HEK293 (cell line): ENCODE results near the gene SRF.

Experiments used
- BCL11B ChIP-seq: fragments of 450-650 bp; formaldehyde crosslinking; IDR thresholded peaks from 2 replicates; pipeline ENCODE4 v1.5.1; 2016; ENCODE audit warnings: low read depth, missing biosample characterization, missing genetic modification characterization
- PRDM1 ChIP-seq: fragments of 450-650 bp; formaldehyde crosslinking; IDR thresholded peaks from 2 replicates; pipeline ENCODE4; 2016; ENCODE audit warnings: missing biosample characterization, missing genetic modification characterization
- SCRT2 ChIP-seq: fragments of 450-650 bp; formaldehyde crosslinking; IDR thresholded peaks from 2 replicates; pipeline ENCODE4 v1.5.1; 2016; ENCODE audit warnings: missing biosample characterization, missing genetic modification characterization
- ZBTB1 ChIP-seq: fragments of 450-650 bp; formaldehyde crosslinking; IDR thresholded peaks from 2 replicates; pipeline ENCODE4 v1.5.1; 2016; ENCODE audit warnings: missing biosample characterization, missing genetic modification characterization
- ZBTB48 ChIP-seq: fragments of 450-650 bp; formaldehyde crosslinking; IDR thresholded peaks from 2 replicates; pipeline ENCODE4 v1.5.1; 2016; ENCODE audit warnings: missing biosample characterization, missing genetic modification characterization
- ZFP3 ChIP-seq: fragments of 450-650 bp; formaldehyde crosslinking; IDR thresholded peaks from 2 replicates; pipeline ENCODE4 v1.5.1; 2016; ENCODE audit warnings: low read depth, missing biosample characterization, missing genetic modification characterization
- ZNF146 ChIP-seq: fragments of 450-650 bp; formaldehyde crosslinking; IDR thresholded peaks from 2 replicates; pipeline ENCODE4 v1.5.1; 2016; ENCODE audit warnings: missing biosample characterization, missing genetic modification characterization
- ZNF175 ChIP-seq: fragments of 450-650 bp; formaldehyde crosslinking; IDR thresholded peaks from 2 replicates; pipeline ENCODE4 v1.5.1; 2016; ENCODE audit warnings: missing biosample characterization, missing genetic modification characterization
- ZNF366 ChIP-seq: fragments of 450-650 bp; formaldehyde crosslinking; conservative IDR thresholded peaks from 2 replicates; pipeline ENCODE4 v1.5.1; 2016; ENCODE audit warnings: missing biosample characterization, missing genetic modification characterization
- ZNF404 ChIP-seq: fragments of 450-650 bp; formaldehyde crosslinking; IDR thresholded peaks from 2 replicates; pipeline ENCODE4 v1.5.1; 2017; ENCODE audit warnings: missing biosample characterization, missing genetic modification characterization
- ZNF423 ChIP-seq: fragments of 450-650 bp; formaldehyde crosslinking; IDR thresholded peaks from 2 replicates; pipeline ENCODE4 v1.5.1; 2016; ENCODE audit warnings: missing biosample characterization, missing genetic modification characterization
- ZNF529 ChIP-seq: fragments of 450-650 bp; formaldehyde crosslinking; IDR thresholded peaks from 2 replicates; pipeline ENCODE4 v1.5.1; 2017; ENCODE audit warnings: missing genetic modification characterization, missing biosample characterization; ENCODE audit not compliant: insufficient replicate concordance
- ZNF530 ChIP-seq: fragments of 450-650 bp; formaldehyde crosslinking; IDR thresholded peaks from 2 replicates; pipeline ENCODE4 v1.5.1; 2016; ENCODE audit warnings: low read depth, missing biosample characterization, missing genetic modification characterization
- ZNF544 ChIP-seq: fragments of 450-650 bp; formaldehyde crosslinking; IDR thresholded peaks from 2 replicates; pipeline ENCODE4 v1.5.0; 2017; ENCODE audit warnings: missing biosample characterization, missing genetic modification characterization
- ZNF561 ChIP-seq: fragments of 450-650 bp; IDR thresholded peaks from 2 replicates; pipeline ENCODE4 v1.5.1; 2018; ENCODE audit warnings: missing biosample characterization, missing genetic modification characterization, borderline replicate concordance
- ZNF626 ChIP-seq: fragments of 450-650 bp; sonication (Bioruptor Pico); formaldehyde crosslinking; IDR thresholded peaks from 2 replicates; pipeline ENCODE4 v1.5.1; 2018; ENCODE audit warnings: missing biosample characterization, missing genetic modification characterization, inconsistent platforms
- ZNF707 ChIP-seq: fragments of 450-650 bp; formaldehyde crosslinking; IDR thresholded peaks from 2 replicates; pipeline ENCODE4 v1.5.1; 2016; ENCODE audit warnings: missing biosample characterization, missing genetic modification characterization
- ZNF776 ChIP-seq: fragments of 450-650 bp; formaldehyde crosslinking; IDR thresholded peaks from 2 replicates; pipeline ENCODE4 v1.5.0; 2017; ENCODE audit warnings: missing biosample characterization, missing genetic modification characterization, borderline replicate concordance
- ZSCAN16 ChIP-seq: fragments of 450-650 bp; formaldehyde crosslinking; IDR thresholded peaks from 2 replicates; pipeline ENCODE4 v1.5.1; 2016; ENCODE audit warnings: missing biosample characterization, missing genetic modification characterization
- TF ChIP-seq, protein P1 (sequence below): fragments of 450-650 bp; formaldehyde crosslinking; IDR thresholded peaks from 2 replicates; pipeline ENCODE4 v1.5.1; 2016; ENCODE audit warnings: missing biosample characterization, missing genetic modification characterization, borderline replicate concordance
- TF ChIP-seq, protein P2 (sequence below): fragments of 450-650 bp; formaldehyde crosslinking; IDR thresholded peaks from 2 replicates; pipeline ENCODE4 v1.5.1; 2016; ENCODE audit warnings: missing biosample characterization, missing genetic modification characterization
- TF ChIP-seq, protein P3 (sequence below): fragments of 450-650 bp; formaldehyde crosslinking; IDR thresholded peaks from 2 replicates; pipeline ENCODE4 v1.5.1; 2016; ENCODE audit warnings: missing biosample characterization, missing genetic modification characterization
- TF ChIP-seq, protein P4 (sequence below): fragments of 450-650 bp; formaldehyde crosslinking; IDR thresholded peaks from 2 replicates; pipeline ENCODE4 v1.5.1; 2017; ENCODE audit warnings: missing biosample characterization, missing genetic modification characterization
- TF ChIP-seq, protein P5 (sequence below): fragments of 450-650 bp; formaldehyde crosslinking; IDR thresholded peaks from 2 replicates; pipeline ENCODE4 v1.5.1; 2016; ENCODE audit warnings: missing biosample characterization, missing genetic modification characterization, borderline replicate concordance

The SRF gene

DNA sequence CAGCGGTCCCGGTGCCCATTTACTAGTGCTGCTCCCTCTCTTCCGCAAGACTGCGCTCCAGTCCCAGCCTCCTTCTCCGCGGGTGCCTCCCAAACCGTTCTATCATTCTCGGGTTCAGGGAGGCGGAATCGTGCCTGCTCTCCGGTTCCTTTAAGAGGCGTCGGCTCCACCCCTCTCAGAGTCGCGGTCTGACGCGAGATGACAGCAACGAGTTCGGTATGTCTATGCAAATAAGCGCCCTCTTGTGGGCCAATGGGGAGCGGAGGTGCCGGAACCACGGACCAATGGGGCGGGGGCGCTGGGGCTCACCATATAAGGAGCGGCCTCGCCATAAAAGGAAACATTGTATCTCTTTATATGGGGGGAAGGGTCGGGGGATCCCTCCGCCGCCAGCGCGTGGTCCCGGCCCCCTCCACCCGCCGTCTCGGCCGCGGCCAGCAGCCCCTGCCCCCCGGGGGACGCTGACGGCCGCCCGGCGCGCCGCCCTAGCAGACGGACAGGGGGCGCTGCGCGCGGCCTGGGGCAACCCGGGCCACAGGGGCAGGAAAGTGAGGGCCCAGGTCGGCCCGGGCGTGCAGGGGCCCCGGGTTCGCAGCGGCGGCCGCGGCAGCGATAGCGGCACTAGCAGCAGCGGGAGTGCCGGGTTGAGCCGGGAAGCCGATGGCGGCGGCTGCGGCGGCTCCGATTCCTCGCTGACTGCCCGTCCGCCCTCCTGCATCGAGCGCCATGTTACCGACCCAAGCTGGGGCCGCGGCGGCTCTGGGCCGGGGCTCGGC lies at the start of gene SRF (continued):
- TF ChIP-seq, protein P1, sequence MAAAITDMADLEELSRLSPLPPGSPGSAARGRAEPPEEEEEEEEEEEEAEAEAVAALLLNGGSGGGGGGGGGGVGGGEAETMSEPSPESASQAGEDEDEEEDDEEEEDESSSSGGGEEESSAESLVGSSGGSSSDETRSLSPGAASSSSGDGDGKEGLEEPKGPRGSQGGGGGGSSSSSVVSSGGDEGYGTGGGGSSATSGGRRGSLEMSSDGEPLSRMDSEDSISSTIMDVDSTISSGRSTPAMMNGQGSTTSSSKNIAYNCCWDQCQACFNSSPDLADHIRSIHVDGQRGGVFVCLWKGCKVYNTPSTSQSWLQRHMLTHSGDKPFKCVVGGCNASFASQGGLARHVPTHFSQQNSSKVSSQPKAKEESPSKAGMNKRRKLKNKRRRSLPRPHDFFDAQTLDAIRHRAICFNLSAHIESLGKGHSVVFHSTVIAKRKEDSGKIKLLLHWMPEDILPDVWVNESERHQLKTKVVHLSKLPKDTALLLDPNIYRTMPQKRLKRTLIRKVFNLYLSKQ (tag by site-specific recombination), result no peak
- no peak for TF ChIP-seq ZNF529 (tag by site-specific recombination)
- no peak for TF ChIP-seq ZNF707 (tag by site-specific recombination)
- no peak for TF ChIP-seq ZNF423 (tag by site-specific recombination)
- no peak for TF ChIP-seq ZNF404 (tag by site-specific recombination)
- no peak for TF ChIP-seq ZBTB1 (tag by site-specific recombination)
- TF ChIP-seq ZNF366 (tag by site-specific recombination), result peak; percentile 92
- TF ChIP-seq ZNF561 (tag by site-specific recombination), result peak; percentile 74; the same call in 1 of the 2 replicates
- TF ChIP-seq, protein P2, sequence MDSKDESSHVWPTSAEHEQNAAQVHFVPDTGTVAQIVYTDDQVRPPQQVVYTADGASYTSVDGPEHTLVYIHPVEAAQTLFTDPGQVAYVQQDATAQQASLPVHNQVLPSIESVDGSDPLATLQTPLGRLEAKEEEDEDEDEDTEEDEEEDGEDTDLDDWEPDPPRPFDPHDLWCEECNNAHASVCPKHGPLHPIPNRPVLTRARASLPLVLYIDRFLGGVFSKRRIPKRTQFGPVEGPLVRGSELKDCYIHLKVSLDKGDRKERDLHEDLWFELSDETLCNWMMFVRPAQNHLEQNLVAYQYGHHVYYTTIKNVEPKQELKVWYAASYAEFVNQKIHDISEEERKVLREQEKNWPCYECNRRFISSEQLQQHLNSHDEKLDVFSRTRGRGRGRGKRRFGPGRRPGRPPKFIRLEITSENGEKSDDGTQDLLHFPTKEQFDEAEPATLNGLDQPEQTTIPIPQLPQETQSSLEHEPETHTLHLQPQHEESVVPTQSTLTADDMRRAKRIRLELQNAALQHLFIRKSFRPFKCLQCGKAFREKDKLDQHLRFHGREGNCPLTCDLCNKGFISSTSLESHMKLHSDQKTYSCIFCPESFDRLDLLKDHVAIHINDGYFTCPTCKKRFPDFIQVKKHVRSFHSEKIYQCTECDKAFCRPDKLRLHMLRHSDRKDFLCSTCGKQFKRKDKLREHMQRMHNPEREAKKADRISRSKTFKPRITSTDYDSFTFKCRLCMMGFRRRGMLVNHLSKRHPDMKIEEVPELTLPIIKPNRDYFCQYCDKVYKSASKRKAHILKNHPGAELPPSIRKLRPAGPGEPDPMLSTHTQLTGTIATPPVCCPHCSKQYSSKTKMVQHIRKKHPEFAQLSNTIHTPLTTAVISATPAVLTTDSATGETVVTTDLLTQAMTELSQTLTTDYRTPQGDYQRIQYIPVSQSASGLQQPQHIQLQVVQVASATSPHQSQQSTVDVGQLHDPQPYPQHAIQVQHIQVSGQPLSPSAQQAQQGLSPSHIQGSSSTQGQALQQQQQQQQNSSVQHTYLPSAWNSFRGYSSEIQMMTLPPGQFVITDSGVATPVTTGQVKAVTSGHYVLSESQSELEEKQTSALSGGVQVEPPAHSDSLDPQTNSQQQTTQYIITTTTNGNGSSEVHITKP (tag by site-specific recombination), result peak; percentile 69
- no peak for TF ChIP-seq ZNF530 (tag by site-specific recombination)
- TF ChIP-seq ZFP3, result no peak
- TF ChIP-seq ZNF544, result no peak
- TF ChIP-seq PRDM1 (tag by site-specific recombination), result no peak
- TF ChIP-seq ZBTB48 (tag by site-specific recombination), result peak; percentile 87; the same call in 1 of the 2 replicates
- TF ChIP-seq ZSCAN16, result no peak
- TF ChIP-seq, protein P3, sequence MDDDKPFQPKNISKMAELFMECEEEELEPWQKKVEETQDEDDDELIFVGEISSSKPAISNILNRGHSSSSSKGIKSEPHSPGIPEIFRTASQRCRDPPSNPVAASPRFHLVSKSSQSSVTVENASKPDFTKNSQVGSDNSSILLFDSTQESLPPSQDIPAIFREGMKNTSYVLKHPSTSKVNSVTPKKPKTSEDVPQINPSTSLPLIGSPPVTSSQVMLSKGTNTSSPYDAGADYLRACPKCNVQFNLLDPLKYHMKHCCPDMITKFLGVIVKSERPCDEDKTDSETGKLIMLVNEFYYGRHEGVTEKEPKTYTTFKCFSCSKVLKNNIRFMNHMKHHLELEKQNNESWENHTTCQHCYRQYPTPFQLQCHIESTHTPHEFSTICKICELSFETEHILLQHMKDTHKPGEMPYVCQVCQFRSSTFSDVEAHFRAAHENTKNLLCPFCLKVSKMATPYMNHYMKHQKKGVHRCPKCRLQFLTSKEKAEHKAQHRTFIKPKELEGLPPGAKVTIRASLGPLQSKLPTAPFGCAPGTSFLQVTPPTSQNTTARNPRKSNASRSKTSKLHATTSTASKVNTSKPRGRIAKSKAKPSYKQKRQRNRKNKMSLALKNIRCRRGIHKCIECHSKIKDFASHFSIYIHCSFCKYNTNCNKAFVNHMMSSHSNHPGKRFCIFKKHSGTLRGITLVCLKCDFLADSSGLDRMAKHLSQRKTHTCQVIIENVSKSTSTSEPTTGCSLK (tag by site-specific recombination), result no peak
- no peak for TF ChIP-seq BCL11B (tag by site-specific recombination)
- TF ChIP-seq ZNF175, result no peak
- TF ChIP-seq, protein P4, sequence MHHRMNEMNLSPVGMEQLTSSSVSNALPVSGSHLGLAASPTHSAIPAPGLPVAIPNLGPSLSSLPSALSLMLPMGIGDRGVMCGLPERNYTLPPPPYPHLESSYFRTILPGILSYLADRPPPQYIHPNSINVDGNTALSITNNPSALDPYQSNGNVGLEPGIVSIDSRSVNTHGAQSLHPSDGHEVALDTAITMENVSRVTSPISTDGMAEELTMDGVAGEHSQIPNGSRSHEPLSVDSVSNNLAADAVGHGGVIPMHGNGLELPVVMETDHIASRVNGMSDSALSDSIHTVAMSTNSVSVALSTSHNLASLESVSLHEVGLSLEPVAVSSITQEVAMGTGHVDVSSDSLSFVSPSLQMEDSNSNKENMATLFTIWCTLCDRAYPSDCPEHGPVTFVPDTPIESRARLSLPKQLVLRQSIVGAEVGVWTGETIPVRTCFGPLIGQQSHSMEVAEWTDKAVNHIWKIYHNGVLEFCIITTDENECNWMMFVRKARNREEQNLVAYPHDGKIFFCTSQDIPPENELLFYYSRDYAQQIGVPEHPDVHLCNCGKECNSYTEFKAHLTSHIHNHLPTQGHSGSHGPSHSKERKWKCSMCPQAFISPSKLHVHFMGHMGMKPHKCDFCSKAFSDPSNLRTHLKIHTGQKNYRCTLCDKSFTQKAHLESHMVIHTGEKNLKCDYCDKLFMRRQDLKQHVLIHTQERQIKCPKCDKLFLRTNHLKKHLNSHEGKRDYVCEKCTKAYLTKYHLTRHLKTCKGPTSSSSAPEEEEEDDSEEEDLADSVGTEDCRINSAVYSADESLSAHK (tag by site-specific recombination), result no peak
- no peak for TF ChIP-seq ZNF146 (tag by site-specific recombination)
- no peak for TF ChIP-seq SCRT2
- no peak for TF ChIP-seq ZNF776
- TF ChIP-seq ZNF626 (tag by site-specific recombination), result no peak
- TF ChIP-seq, protein P5, sequence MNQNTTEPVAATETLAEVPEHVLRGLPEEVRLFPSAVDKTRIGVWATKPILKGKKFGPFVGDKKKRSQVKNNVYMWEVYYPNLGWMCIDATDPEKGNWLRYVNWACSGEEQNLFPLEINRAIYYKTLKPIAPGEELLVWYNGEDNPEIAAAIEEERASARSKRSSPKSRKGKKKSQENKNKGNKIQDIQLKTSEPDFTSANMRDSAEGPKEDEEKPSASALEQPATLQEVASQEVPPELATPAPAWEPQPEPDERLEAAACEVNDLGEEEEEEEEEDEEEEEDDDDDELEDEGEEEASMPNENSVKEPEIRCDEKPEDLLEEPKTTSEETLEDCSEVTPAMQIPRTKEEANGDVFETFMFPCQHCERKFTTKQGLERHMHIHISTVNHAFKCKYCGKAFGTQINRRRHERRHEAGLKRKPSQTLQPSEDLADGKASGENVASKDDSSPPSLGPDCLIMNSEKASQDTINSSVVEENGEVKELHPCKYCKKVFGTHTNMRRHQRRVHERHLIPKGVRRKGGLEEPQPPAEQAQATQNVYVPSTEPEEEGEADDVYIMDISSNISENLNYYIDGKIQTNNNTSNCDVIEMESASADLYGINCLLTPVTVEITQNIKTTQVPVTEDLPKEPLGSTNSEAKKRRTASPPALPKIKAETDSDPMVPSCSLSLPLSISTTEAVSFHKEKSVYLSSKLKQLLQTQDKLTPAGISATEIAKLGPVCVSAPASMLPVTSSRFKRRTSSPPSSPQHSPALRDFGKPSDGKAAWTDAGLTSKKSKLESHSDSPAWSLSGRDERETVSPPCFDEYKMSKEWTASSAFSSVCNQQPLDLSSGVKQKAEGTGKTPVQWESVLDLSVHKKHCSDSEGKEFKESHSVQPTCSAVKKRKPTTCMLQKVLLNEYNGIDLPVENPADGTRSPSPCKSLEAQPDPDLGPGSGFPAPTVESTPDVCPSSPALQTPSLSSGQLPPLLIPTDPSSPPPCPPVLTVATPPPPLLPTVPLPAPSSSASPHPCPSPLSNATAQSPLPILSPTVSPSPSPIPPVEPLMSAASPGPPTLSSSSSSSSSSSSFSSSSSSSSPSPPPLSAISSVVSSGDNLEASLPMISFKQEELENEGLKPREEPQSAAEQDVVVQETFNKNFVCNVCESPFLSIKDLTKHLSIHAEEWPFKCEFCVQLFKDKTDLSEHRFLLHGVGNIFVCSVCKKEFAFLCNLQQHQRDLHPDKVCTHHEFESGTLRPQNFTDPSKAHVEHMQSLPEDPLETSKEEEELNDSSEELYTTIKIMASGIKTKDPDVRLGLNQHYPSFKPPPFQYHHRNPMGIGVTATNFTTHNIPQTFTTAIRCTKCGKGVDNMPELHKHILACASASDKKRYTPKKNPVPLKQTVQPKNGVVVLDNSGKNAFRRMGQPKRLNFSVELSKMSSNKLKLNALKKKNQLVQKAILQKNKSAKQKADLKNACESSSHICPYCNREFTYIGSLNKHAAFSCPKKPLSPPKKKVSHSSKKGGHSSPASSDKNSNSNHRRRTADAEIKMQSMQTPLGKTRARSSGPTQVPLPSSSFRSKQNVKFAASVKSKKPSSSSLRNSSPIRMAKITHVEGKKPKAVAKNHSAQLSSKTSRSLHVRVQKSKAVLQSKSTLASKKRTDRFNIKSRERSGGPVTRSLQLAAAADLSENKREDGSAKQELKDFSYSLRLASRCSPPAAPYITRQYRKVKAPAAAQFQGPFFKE (tag by site-specific recombination), result no peak
